Lower leg skin (tissue), 3 donors: Measurements from ENCODE around the gene ZNF385D.

Experiments
- POLR2A ChIP-seq, 2 donors: fragments of 450-650 bp; IDR thresholded peaks; one replicate each; pipeline ENCODE4 v1.6.1; 2016 to 2017; ENCODE audit warnings: antibody characterized with exemption in 2 of 2, mild to moderate bottlenecking in 1 of 2, moderate library complexity in 1 of 2
- TF ChIP-seq, protein P1 (sequence below), 3 donors: fragments of 450-650 bp; IDR thresholded peaks; one replicate each; pipeline ENCODE4 v1.5.1; 2016; ENCODE audit warnings: antibody characterized with exemption in 3 of 3, mild to moderate bottlenecking in 3 of 3, moderate library complexity in 2 of 3

DNA sequence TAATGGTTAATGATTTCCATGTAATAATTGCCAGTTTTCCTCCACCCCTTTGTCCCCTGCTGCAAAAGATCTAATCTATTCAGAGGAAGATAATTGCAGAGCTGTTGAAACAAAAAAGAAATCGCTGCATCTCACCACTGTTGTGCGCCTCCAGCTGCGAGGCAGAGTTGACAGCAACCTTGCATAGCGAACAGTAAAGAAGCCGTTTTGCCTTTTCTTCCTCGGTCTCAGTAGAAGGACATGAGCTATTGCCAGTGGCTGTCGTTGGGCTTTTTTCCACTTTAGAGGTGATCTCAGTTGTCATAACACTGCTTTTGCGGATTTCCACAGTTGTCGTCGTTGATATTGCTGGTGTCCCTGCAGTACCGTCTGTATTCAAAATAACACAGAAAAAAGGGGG lies 314.2 kb downstream of the ZNF385D start:
- TF ChIP-seq, protein P1, sequence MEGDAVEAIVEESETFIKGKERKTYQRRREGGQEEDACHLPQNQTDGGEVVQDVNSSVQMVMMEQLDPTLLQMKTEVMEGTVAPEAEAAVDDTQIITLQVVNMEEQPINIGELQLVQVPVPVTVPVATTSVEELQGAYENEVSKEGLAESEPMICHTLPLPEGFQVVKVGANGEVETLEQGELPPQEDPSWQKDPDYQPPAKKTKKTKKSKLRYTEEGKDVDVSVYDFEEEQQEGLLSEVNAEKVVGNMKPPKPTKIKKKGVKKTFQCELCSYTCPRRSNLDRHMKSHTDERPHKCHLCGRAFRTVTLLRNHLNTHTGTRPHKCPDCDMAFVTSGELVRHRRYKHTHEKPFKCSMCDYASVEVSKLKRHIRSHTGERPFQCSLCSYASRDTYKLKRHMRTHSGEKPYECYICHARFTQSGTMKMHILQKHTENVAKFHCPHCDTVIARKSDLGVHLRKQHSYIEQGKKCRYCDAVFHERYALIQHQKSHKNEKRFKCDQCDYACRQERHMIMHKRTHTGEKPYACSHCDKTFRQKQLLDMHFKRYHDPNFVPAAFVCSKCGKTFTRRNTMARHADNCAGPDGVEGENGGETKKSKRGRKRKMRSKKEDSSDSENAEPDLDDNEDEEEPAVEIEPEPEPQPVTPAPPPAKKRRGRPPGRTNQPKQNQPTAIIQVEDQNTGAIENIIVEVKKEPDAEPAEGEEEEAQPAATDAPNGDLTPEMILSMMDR (IDR thresholded peaks at IDR 0.05), result no peak
- no peak for TF ChIP-seq POLR2A (IDR thresholded peaks at IDR 0.05)
